HEK293 (cell line): Measurements from ENCODE around the gene JAKMIP1.

ENCODE experiments used
- CTCF ChIA-PET: fragments of 350-600 bp; formaldehyde crosslinking; extraction: SDS; loops from one replicate; lab custom pipeline; 2021; ENCODE audit warnings: antibody characterized with exemption; lab: Yijun Ruan, JAX
- POLR2A ChIA-PET: fragments of 300-600 bp; formaldehyde crosslinking; extraction: SDS; loops from one replicate; lab custom pipeline; 2020; ENCODE audit warnings: antibody characterized with exemption, inconsistent platforms; lab: Yijun Ruan, JAX
- H3K27ac ChIP-seq: fragments of 200-500 bp; sonication (Bioruptor generic); 2 replicates; pipeline ENCODE4 v1.5.1; 2014; ENCODE audit warnings: low read depth, low read length, control low read depth, inconsistent platforms; ENCODE audit errors: extremely low read depth
- H3K36me3 ChIP-seq, 2 experiments: fragments of 200-500 bp in 1 of 2; sonication (Bioruptor generic) in 1 of 2; 1 replicate in 1 of 2; 2 replicates in 1 of 2; pipeline ENCODE4 v1.5.1; 2014 to 2017; ENCODE audit warnings: inconsistent platforms in 2 of 2, low read length in 2 of 2; ENCODE audit not compliant: control insufficient read depth in 2 of 2, insufficient read depth in 1 of 2
- H3K4me1 ChIP-seq: fragments of 200-500 bp; sonication (Bioruptor generic); 2 replicates; pipeline ENCODE4 v1.5.1; 2014; ENCODE audit warnings: mild to moderate bottlenecking, low read length, inconsistent platforms; ENCODE audit not compliant: control insufficient read depth, insufficient read depth
- H3K4me3 ChIP-seq: 2 replicates; pipeline ENCODE4 v1.5.1; 2011; ENCODE audit warnings: low read depth, mild to moderate bottlenecking, control low read depth, low read length, moderate library complexity
- H3K9me3 ChIP-seq: fragments of 200-500 bp; sonication (Bioruptor generic); 2 replicates; pipeline ENCODE4 v1.5.1; 2014; ENCODE audit warnings: low read depth, low read length, inconsistent platforms; ENCODE audit not compliant: control insufficient read depth, insufficient read depth
- EGR2 ChIP-seq: fragments of 450-650 bp; formaldehyde crosslinking; IDR thresholded peaks from 2 replicates; pipeline ENCODE4 v1.5.1; 2016; ENCODE audit warnings: low read depth, missing biosample characterization, missing genetic modification characterization
- FEZF1 ChIP-seq: fragments of 450-650 bp; formaldehyde crosslinking; IDR thresholded peaks from 2 replicates; pipeline ENCODE4 v1.5.1; 2016; ENCODE audit warnings: missing biosample characterization, missing genetic modification characterization
- GLIS1 ChIP-seq: fragments of 450-650 bp; formaldehyde crosslinking; IDR thresholded peaks from 2 replicates; pipeline ENCODE4 v1.5.1; 2016; ENCODE audit warnings: missing biosample characterization, missing genetic modification characterization
- IKZF3 ChIP-seq: fragments of 450-650 bp; IDR thresholded peaks from 2 replicates; pipeline ENCODE4 v1.5.0; 2018; ENCODE audit warnings: missing biosample characterization, mild to moderate bottlenecking, missing genetic modification characterization, moderate library complexity
- KLF17 ChIP-seq: fragments of 450-650 bp; formaldehyde crosslinking; IDR thresholded peaks from 2 replicates; pipeline ENCODE4 v1.5.1; 2016; ENCODE audit warnings: missing biosample characterization, missing genetic modification characterization
- KLF7 ChIP-seq: fragments of 450-650 bp; formaldehyde crosslinking; IDR thresholded peaks from 2 replicates; pipeline ENCODE4 v1.5.1; 2016; ENCODE audit warnings: missing biosample characterization, missing genetic modification characterization, borderline replicate concordance
- SCRT2 ChIP-seq: fragments of 450-650 bp; formaldehyde crosslinking; IDR thresholded peaks from 2 replicates; pipeline ENCODE4 v1.5.1; 2016; ENCODE audit warnings: missing biosample characterization, missing genetic modification characterization
- YY2 ChIP-seq: fragments of 450-650 bp; formaldehyde crosslinking; IDR thresholded peaks from 2 replicates; pipeline ENCODE4 v1.5.1; 2016; ENCODE audit warnings: missing biosample characterization, missing genetic modification characterization
- ZBTB17 ChIP-seq: fragments of 450-650 bp; formaldehyde crosslinking; IDR thresholded peaks from 2 replicates; pipeline ENCODE4 v1.5.1; 2016; ENCODE audit warnings: missing biosample characterization, missing genetic modification characterization
- ZBTB49 ChIP-seq: fragments of 450-650 bp; formaldehyde crosslinking; IDR thresholded peaks from 2 replicates; pipeline ENCODE4 v1.5.1; 2016; ENCODE audit warnings: missing biosample characterization, missing genetic modification characterization, low read depth
- ZNF138 ChIP-seq: fragments of 450-650 bp; formaldehyde crosslinking; IDR thresholded peaks from 2 replicates; pipeline ENCODE4 v1.5.1; 2016; ENCODE audit warnings: missing biosample characterization, missing genetic modification characterization, borderline replicate concordance
- ZNF354C ChIP-seq: fragments of 450-650 bp; formaldehyde crosslinking; IDR thresholded peaks from 2 replicates; pipeline ENCODE4 v1.5.1; 2016; ENCODE audit warnings: missing biosample characterization, missing genetic modification characterization, low read depth, borderline replicate concordance
- ZNF654 ChIP-seq: fragments of 450-650 bp; formaldehyde crosslinking; IDR thresholded peaks from 2 replicates; pipeline ENCODE4 v1.5.1; 2016; ENCODE audit warnings: low read depth, missing biosample characterization, missing genetic modification characterization
- ZNF830 ChIP-seq: fragments of 450-650 bp; IDR thresholded peaks from 2 replicates; pipeline ENCODE4 v1.5.0; 2018; ENCODE audit warnings: missing biosample characterization, missing genetic modification characterization, low read depth, mild to moderate bottlenecking, moderate library complexity
- ZNF843 ChIP-seq: fragments of 450-650 bp; formaldehyde crosslinking; IDR thresholded peaks from 2 replicates; pipeline ENCODE4 v1.5.1; 2016; ENCODE audit warnings: missing biosample characterization, missing genetic modification characterization
- ZSCAN30 ChIP-seq: fragments of 450-650 bp; IDR thresholded peaks from 2 replicates; pipeline ENCODE4 v1.5.1; 2018; ENCODE audit warnings: missing biosample characterization, mild to moderate bottlenecking, missing genetic modification characterization, moderate library complexity

The JAKMIP1 gene

GRCh38 chr4:6092131-6092530 lies 108.2 kb downstream of the JAKMIP1 start (continued):
- TF ChIP-seq KLF17 (tag by site-specific recombination) (no peak), YY2 (tag by site-specific recombination) (no peak), IKZF3 (tag by site-specific recombination) (no peak), ZNF843 (tag by site-specific recombination) (no peak)

GRCh38 chr4:6090931-6091330 lies 109.4 kb downstream of the JAKMIP1 start:
- H3K4me3 ChIP-seq, result no peak overlapping the region
- 0 out of 2 replicates have a peak, but pooled peaks have one; percentile 16 for TF ChIP-seq SCRT2 (tag by site-specific recombination)
- no peak for TF ChIP-seq ZNF830
- H3K4me1 ChIP-seq, result no peaks in the 10 kb centered on the region
- ChIA-PET POLR2A (no interaction called here), CTCF (interaction anchor here (0.9 kb wide), 1 partner anchor 72 kb away, joined by 3 read pairs; the partner anchor contains the start of gene C4orf50)
- no peaks in the 10 kb centered on the region for H3K9me3 ChIP-seq
- H3K27ac ChIP-seq, result no peak overlapping the region
- no peaks in the 10 kb centered on the region for H3K36me3 ChIP-seq

GRCh38 chr4:6088950-6089349 lies 111.4 kb downstream of the JAKMIP1 start:
- Histone ChIP-seq H3K4me1 (no peaks in the 10 kb centered on the region), H3K27ac (no peak overlapping the region), H3K36me3 (no peaks in the 10 kb centered on the region), H3K4me3 (no peak overlapping the region), H3K9me3 (no peaks in the 10 kb centered on the region)
- ChIA-PET CTCF (interaction anchor here (0.6 to 5.8 kb wide), 7 partner anchors 10 to 239 kb away, joined by 3 to 60 read pairs (median 5); no protein-coding TSS in a partner anchor), POLR2A (no interaction called here)
- TF ChIP-seq GLIS1 (tag by site-specific recombination) (peak; percentile 57), KLF17 (tag by site-specific recombination) (no peak)

- POLR2A ChIA-PET, result no interaction called here
- CTCF ChIA-PET, result interaction anchor here (0.7 to 5.8 kb wide), 12 partner anchors 9 to 301 kb away, joined by 3 to 60 read pairs (median 5); no protein-coding TSS in a partner anchor
- TF ChIP-seq IKZF3 (tag by site-specific recombination) (0 out of 2 replicates have a peak, but pooled peaks have one; percentile 32), ZBTB49 (tag by site-specific recombination) (no peak), ZNF654 (peak; percentile 30), ZBTB17 (tag by site-specific recombination) (0 out of 2 replicates have a peak, but pooled peaks have one; percentile 15)
- TF ChIP-seq, all 188 proteins: peak for 3
- no peak overlapping the region for H3K4me3 ChIP-seq
- no peaks in the 10 kb centered on the region for H3K9me3 ChIP-seq
- H3K27ac ChIP-seq, result no peak overlapping the region
- no peaks in the 10 kb centered on the region for H3K36me3 ChIP-seq
- no peaks in the 10 kb centered on the region for H3K4me1 ChIP-seq
Measured at GRCh38 chr4:6087669-6088341, 112.5 kb downstream of the JAKMIP1 start.

GRCh38 chr4:6086846-6087245 lies 113.5 kb downstream of the JAKMIP1 start:
- Histone ChIP-seq H3K4me1 (no peaks in the 10 kb centered on the region), H3K9me3 (no peaks in the 10 kb centered on the region)
- CTCF ChIA-PET, result interaction anchor here (1.0 to 5.8 kb wide), 6 partner anchors 8 to 96 kb away, joined by 3 to 60 read pairs (median 7); no protein-coding TSS in a partner anchor
- TF ChIP-seq ZNF138 (tag by site-specific recombination) (no peak), IKZF3 (tag by site-specific recombination) (no peak), ZSCAN30 (tag by site-specific recombination) (no peak), FEZF1 (tag by site-specific recombination) (no peak), KLF7 (tag by site-specific recombination) (no peak), ZNF354C (tag by site-specific recombination) (no peak), EGR2 (tag by site-specific recombination) (no peak)
- TF ChIP-seq, all 188 proteins: peak for 0
- POLR2A ChIA-PET, result no interaction called here
- Histone ChIP-seq H3K36me3 (no peaks in the 10 kb centered on the region), H3K4me3 (no peak overlapping the region), H3K27ac (no peak overlapping the region)
